Omental fat pad (tissue), 4 donors: ENCODE measurements around the gene SLC51B. TPM values are rescaled to one million over a fixed set of nuclear protein-coding genes. Genes with fewer than 3 reads are reported as not detected.

Source experiments
- ATAC-seq: fragments of 150-250 bp; one replicate; pipeline ENCODE4 v1.9.1; 2016; ENCODE audit warnings: mild to moderate bottlenecking, moderate library complexity; ENCODE audit not compliant: low FRiP score
- DNase-seq: peaks from one replicate; pipeline ENCODE4 v3.0.0-alpha.2; 2019; ENCODE audit warnings: low spot score
- total RNA-seq, 4 donors: library from RNA; depleted of rRNA; stranded (reverse); fragments of >200 nt; gene quantifications; one replicate each; pipeline ENCODE4 v1.1.0, GENCODE V29; 2016
- TF ChIP-seq, protein P1 (sequence below), 3 donors: fragments of 450-650 bp; IDR thresholded peaks; one replicate each; pipeline ENCODE4 v1.5.1; 2016 to 2017; ENCODE audit warnings: antibody characterized with exemption in 3 of 3, mild to moderate bottlenecking in 3 of 3, moderate library complexity in 2 of 3

Gene SLC51B
- total RNA-seq, 4 donors from 2014 or later = not detected

DNA sequence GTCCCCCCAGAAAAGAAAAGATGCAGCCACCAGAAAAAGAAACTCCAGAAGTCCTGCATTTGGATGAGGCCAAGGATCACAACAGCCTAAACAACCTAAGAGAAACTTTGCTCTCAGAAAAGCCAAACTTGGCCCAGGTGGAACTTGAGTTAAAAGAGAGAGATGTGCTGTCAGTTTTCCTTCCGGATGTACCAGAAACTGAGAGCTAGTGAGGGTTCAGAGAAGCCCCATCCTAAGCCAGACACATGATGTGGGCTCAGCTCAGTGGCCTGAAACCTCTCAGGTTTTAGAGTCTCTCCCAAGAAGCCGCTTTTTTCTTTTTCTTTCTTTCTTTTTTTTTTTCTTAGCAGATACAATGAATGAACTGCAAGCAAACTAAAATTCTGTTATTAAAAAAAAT lies 7.8 kb downstream of the SLC51B start:
- TF ChIP-seq, protein P1, sequence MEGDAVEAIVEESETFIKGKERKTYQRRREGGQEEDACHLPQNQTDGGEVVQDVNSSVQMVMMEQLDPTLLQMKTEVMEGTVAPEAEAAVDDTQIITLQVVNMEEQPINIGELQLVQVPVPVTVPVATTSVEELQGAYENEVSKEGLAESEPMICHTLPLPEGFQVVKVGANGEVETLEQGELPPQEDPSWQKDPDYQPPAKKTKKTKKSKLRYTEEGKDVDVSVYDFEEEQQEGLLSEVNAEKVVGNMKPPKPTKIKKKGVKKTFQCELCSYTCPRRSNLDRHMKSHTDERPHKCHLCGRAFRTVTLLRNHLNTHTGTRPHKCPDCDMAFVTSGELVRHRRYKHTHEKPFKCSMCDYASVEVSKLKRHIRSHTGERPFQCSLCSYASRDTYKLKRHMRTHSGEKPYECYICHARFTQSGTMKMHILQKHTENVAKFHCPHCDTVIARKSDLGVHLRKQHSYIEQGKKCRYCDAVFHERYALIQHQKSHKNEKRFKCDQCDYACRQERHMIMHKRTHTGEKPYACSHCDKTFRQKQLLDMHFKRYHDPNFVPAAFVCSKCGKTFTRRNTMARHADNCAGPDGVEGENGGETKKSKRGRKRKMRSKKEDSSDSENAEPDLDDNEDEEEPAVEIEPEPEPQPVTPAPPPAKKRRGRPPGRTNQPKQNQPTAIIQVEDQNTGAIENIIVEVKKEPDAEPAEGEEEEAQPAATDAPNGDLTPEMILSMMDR (IDR thresholded peaks at IDR 0.05) = no peak
- ATAC-seq (no peak), DNase-seq (no peak)

DNA sequence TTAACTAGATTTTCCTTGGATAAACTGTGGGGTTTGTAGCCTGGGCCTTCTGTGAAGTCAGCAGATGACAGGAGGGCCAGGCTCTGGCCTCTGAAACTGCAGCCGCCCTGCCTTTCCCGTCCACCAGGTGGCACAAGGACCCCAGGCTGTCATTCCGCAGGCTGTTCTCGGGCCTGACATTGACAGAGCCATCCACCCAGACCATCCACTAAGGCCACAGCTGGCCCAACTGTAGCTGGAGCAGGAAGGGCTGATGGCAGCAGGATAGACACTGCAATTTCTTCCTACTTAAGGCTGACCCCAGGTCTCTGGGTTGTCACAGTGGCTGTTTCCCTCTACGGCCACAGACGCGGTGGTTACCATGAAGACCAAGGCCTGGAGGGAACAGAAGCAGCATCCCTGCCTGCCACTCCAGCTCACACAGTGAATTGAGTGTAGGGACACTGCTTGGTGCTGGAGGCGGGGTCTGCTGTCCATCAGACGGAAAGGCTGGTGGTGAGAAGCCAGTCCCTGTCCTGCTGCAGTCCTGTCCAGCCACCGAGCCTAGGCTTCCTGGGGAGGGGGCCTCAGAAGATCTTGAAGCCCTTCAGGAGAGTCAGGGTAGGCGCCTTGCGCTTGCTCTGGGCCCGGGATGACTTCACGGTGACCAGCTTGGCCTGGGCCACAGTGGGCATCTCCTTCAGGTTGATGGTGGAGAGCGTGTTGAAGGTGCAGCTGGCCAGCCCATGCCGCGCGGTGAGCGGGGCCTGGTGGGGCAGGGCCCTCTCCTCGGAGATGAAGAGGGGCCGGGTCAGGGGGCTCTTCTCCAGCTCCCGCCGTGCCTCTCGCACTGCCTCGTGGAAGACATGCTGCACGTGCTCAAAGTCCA lies 9.4 kb downstream of the SLC51B start:
- ATAC-seq (no peak), DNase-seq (peak; percentile 41)
- TF ChIP-seq, protein P1 (IDR thresholded peaks at IDR 0.05) = peak in 1 of 3 donors; percentile 46

DNA sequence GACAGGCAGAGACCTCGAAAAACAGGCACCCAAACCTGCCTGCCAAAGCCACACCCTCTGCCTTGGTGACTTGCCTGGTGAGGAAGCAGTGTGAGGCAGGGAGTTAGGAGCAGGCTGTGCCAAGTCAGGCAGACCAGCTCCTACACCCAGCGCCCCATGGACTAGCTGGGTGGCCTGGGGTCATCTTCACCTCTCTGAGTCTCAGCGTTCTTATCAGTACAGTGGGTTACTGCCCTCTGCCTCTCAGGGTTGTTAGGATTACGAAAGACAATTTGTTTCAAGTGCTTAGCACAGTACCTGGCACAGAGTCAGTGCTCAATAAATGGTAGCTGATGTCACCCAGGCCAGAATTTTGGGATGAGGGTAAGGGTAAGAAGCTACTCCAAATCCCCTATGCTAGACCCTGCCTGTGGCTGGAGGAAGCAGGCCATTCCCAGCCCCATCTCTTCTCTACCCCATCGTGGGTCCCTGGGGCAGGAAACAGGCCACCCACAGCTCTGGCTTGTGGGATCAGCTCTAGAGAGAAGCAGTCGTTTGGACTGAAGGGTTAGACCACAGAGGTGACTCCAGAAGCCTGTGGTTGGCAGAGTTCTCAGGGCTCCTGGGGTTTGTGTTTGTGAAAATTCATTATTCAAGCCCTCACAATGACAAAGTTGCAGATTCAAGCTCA lies 10.1 kb downstream of the SLC51B start:
- TF ChIP-seq, protein P1 (IDR thresholded peaks at IDR 0.05) = no peak
- DNase-seq (no peak), ATAC-seq (no peak)

DNA sequence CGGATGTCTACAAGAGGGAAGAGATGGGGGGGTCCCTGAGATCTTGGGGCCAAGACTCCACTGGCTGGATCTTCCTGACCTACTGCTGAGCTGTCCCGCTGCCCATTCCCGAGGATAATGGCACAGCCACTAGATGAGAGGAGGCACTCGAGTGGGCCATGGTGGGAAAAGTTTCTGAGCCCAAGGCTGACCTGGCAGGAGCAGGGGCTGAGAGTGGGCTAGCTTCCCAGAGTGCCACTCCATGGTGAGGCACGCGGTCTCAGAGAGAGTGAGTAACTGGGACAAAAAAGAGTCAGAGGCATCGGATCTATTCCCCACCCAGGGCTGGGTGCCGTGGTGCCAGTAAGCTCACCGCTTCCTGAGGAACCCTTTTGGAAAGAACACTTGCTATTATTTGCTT lies 10.9 kb downstream of the SLC51B start:
- ATAC-seq (no peak), DNase-seq (no peak)
- TF ChIP-seq, protein P1 (IDR thresholded peaks at IDR 0.05) = no peak

DNA sequence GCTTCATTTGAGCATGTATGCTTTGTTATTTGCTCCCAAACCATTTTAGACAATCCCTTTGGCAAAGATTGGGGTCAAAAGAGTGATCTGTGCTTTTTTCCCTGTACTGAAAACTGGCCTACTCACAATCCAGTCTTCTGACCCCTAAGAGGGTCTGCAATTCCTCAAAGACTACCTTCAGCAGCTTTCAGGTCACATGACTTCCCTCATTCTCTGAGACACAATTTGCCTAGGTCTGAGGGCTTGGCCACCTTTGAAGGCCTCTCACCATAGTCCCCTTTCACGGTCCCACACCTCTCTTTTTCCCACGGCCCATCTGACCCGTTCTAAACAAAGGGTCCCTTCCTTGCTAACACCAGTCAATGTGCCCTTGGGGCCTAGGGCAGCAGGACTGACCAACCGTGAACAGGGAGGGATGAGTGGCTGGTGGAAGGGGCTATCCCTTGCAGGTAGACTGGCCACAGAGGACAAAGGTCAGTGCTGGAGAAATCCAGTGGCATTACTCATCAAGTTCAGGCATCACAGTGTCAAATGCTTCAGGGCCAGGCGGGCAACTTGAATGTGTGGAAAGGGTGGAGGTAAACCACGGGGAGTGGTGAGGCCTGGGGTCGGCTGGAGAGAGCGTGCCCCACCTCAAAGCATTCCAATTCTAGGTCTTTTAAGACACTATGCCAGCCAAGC lies 11.8 kb downstream of the SLC51B start:
- no peak for DNase-seq
- no peak for ATAC-seq
- TF ChIP-seq, protein P1 (IDR thresholded peaks at IDR 0.05) = no peak

DNA sequence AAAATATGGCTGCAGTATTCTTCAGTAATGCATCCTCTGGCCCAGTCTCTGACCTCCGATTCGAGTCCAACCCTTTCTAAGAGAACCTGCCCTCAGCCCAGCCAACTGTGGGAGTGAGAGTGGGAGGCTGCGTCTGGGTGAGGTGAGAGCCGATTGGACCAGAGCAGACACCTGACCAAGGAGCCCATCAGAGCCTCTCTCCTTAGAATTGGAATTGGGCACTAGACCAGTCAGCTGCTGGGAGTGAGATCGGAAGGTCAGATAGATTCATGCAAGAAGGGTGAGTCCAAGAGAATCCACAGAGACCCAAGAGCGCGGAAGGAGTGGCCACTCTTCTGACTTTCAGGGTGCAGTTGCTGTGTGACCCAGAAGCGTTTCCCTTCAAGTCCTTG lies 12.4 kb downstream of the SLC51B start:
- ATAC-seq (no peak), DNase-seq (no peak)
- TF ChIP-seq, protein P1 (IDR thresholded peaks at IDR 0.05) = no peak
